Astrocyte of the cerebellum (primary cell): ENCODE data around the gene ACAP2.

Experiments used
- DNase-seq: peaks from one replicate; pipeline ENCODE4 v3.0.0-alpha.2; 2011; ENCODE audit warnings: low read depth
- H3K4me3 ChIP-seq: 2 replicates; pipeline ENCODE4 v1.5.1; 2011; ENCODE audit warnings: mild to moderate bottlenecking, low read depth, low read length, moderate library complexity
- CTCF ChIP-seq: IDR thresholded peaks from 2 replicates; pipeline ENCODE4 v1.5.1; 2012; ENCODE audit warnings: low read length, low read depth, moderate library complexity, mild to moderate bottlenecking; ENCODE audit errors: missing control alignments
- in situ Hi-C: cut with HindIII; loops from 2 replicates; pipeline ENCODE4 v1.10.0; 2017; ENCODE audit warnings: low sequenced_read_pairs

ACAP2 gene

GRCh38 chr3:195246581-195246995 is 196.2 kb downstream of the ACAP2 start:
- TF ChIP-seq CTCF: no peak
- in situ Hi-C loops: no loop called here

DNA sequence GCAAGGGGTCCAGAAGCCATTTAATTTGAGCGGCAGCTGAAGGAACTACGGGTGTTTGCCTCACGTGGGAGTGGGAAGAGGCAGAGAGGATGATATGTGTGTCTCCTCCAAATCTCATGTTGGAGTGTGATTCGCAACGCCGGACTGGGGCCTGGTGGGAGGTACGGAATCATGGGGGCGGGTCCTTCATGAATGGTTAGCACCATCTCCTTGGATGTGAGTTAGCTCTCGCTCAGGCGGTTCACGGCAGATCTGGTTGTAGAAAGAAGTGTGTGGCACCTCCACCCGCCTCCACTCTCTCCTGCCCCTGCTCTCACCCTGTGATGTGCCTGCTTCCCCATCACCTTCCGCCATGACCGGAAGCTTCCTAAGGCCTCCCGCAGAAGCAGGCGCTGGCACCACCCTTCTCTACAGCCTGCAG is 197.3 kb downstream of the ACAP2 start:
- in situ Hi-C loops: no loop called here
- no peak for DNase-seq
- no peak overlapping the region for H3K4me3 ChIP-seq
- TF ChIP-seq CTCF: no peak

More at GRCh38 chr3:195246581-195246995, 196.2 kb downstream of the ACAP2 start:
- no peak overlapping the region for H3K4me3 ChIP-seq
- DNase-seq: no peak

GRCh38 chr3:195241592-195242355 is 201.0 kb downstream of the ACAP2 start:
- no peak for DNase-seq
- H3K4me3 ChIP-seq: no peak overlapping the region
- TF ChIP-seq CTCF: no peak
- in situ Hi-C loops: no loop called here

GRCh38 chr3:195240939-195241338 is 201.9 kb downstream of the ACAP2 start:
- no peak for DNase-seq
- no peak overlapping the region for H3K4me3 ChIP-seq
- TF ChIP-seq CTCF: no peak
- in situ Hi-C loops: no loop called here

DNA sequence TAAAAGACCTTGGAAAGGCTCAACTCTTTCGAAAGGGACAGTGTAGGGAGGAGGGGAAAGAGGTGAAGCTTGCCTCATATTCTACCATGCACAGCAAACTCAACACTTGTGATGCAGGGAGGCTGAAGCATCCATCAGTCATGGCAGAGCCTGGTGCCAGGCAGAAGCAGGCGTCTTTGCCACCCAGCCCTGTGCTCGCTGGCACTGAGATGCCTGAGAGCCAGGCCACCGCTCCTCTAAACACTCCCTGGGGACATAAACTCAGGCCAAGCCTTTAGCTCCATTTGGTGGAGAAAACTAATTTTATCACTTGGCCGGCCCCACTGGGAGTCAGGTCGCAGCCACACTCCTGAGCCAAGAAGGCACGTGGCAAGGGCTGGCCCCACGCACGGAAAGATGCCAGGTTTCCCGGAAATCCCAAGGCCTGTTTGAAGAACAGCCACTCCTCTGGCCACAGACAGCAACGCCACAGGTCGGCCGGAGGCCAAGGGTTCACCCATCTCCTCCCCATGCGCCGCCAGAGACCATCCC is 202.6 kb downstream of the ACAP2 start:
- no peak for TF ChIP-seq CTCF
- DNase-seq: no peak
- in situ Hi-C loops: no loop called here
- no peak overlapping the region for H3K4me3 ChIP-seq

DNA sequence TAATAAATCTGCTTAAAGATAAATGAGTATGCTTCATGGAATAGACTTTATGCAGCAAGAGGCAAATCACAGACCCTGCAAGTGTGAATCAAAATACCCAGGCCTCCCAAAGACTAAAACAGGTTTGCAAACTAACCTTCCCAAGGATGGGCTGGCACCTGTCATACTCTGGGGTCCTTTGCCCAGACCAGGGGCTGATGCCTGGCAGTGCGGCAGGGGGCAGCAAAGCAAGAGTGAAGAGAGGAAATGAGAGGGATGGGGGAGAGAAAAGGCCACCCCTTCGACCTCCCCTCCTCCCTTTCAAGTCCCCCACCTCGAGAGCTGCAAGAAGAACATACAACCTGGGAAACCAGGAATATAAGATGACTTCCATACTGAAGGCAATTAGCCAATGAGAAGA is 203.7 kb downstream of the ACAP2 start:
- H3K4me3 ChIP-seq: no peak overlapping the region
- in situ Hi-C loops: no loop called here
- no peak for TF ChIP-seq CTCF
- DNase-seq: no peak
